NT2/D1 (cell line): Measurements from ENCODE around the gene CDON.

Experiments used
- DNase-seq: peaks from one replicate; pipeline ENCODE4 v3.0.0-alpha.2; 2011; ENCODE audit warnings: low read depth, low spot score
- H3K27me3 ChIP-seq: 2 replicates; pipeline ENCODE4 v1.6.0; 2011; ENCODE audit warnings: mild to moderate bottlenecking; ENCODE audit not compliant: insufficient read length, insufficient read depth
- H3K36me3 ChIP-seq: 2 replicates; pipeline ENCODE4 v1.6.1; 2011; ENCODE audit warnings: mild to moderate bottlenecking, low read length, mixed read lengths; ENCODE audit not compliant: insufficient read depth, insufficient read length
- H3K4me1 ChIP-seq: 2 replicates; pipeline ENCODE4 v1.5.1; 2011; ENCODE audit not compliant: insufficient read depth, insufficient read length
- H3K4me3 ChIP-seq: 2 replicates; pipeline ENCODE4 v1.5.1; 2011; ENCODE audit warnings: low read depth; ENCODE audit not compliant: insufficient read length
- H3K9ac ChIP-seq: 2 replicates; pipeline ENCODE4 v1.6.0; 2011; ENCODE audit warnings: low read depth; ENCODE audit not compliant: insufficient read length
- H3K9me3 ChIP-seq: 2 replicates; pipeline ENCODE4 v1.5.1; 2011; ENCODE audit warnings: mild to moderate bottlenecking, low read length; ENCODE audit not compliant: insufficient read depth
- SUZ12 ChIP-seq: IDR thresholded peaks from 2 replicates; pipeline ENCODE4 v1.6.1; 2011; ENCODE audit not compliant: insufficient read length, insufficient read depth; ENCODE audit errors: extremely low read depth
- YY1 ChIP-seq: IDR thresholded peaks from 2 replicates; pipeline ENCODE4 v1.6.1; 2011; ENCODE audit not compliant: insufficient read length, insufficient read depth
- ZNF274 ChIP-seq: IDR thresholded peaks from 2 replicates; pipeline ENCODE4 v1.6.1; 2011; ENCODE audit warnings: mild to moderate bottlenecking, low read depth, low read length

The CDON gene

GRCh38 chr11:125949271-125950177, 113.1 kb downstream of the CDON start:
- H3K27me3 ChIP-seq: no peaks in the 10 kb centered on the region
- TF ChIP-seq ZNF274 (no peak), SUZ12 (no peak), YY1 (no peak)
- DNase-seq: no peak
- no peaks in the 10 kb centered on the region for H3K9me3 ChIP-seq
- no peak overlapping the region for H3K4me3 ChIP-seq
- peaks cover 3% of the 10 kb centered on the region for H3K4me1 ChIP-seq
- H3K36me3 ChIP-seq: no peaks in the 10 kb centered on the region
- H3K9ac ChIP-seq: no peak overlapping the region

- Histone ChIP-seq H3K4me3 (no peak overlapping the region), H3K27me3 (no peaks in the 10 kb centered on the region), H3K9me3 (no peaks in the 10 kb centered on the region), H3K9ac (no peak overlapping the region), H3K36me3 (no peaks in the 10 kb centered on the region), H3K4me1 (peaks cover 3% of the 10 kb centered on the region)
- no peak for DNase-seq
- TF ChIP-seq SUZ12: no peak
- TF ChIP-seq YY1: no peak
- TF ChIP-seq ZNF274: no peak
These were observed 114.2 kb downstream of the CDON start for GRCh38 chr11:125948278-125949051.

GRCh38 chr11:125947419-125948277, 115.0 kb downstream of the CDON start:
- peaks cover 6% of the 10 kb centered on the region for H3K4me1 ChIP-seq
- H3K9me3 ChIP-seq: no peaks in the 10 kb centered on the region

GRCh38 chr11:125946712-125947418, 115.8 kb downstream of the CDON start:
- peaks cover 6% of the 10 kb centered on the region for H3K4me1 ChIP-seq
- H3K27me3 ChIP-seq: no peaks in the 10 kb centered on the region
- TF ChIP-seq YY1 (no peak), SUZ12 (no peak), ZNF274 (no peak)
- H3K4me3 ChIP-seq: no peak overlapping the region
- no peaks in the 10 kb centered on the region for H3K9me3 ChIP-seq
- H3K9ac ChIP-seq: no peak overlapping the region
- no peaks in the 10 kb centered on the region for H3K36me3 ChIP-seq
- DNase-seq: no peak

More at GRCh38 chr11:125947419-125948277, 115.0 kb downstream of the CDON start:
- Histone ChIP-seq H3K4me3 (no peak overlapping the region), H3K9ac (no peak overlapping the region), H3K27me3 (no peaks in the 10 kb centered on the region), H3K36me3 (no peaks in the 10 kb centered on the region)
- TF ChIP-seq ZNF274: no peak
- TF ChIP-seq YY1: no peak
- no peak for TF ChIP-seq SUZ12
- DNase-seq: no peak

GRCh38 chr11:125945797-125946520, 116.7 kb downstream of the CDON start, which contains the start of gene VSIG10L2:
TSS of gene VSIG10L2 (plus strand) at chr11:125946044. CDS start at chr11:125946056, 12 bp downstream.
- TF ChIP-seq YY1 (no peak), ZNF274 (no peak)
- Histone ChIP-seq H3K36me3 (no peaks in the 10 kb centered on the region), H3K4me3 (no peak within 1 kb of the TSS), H3K4me1 (peaks cover 6% of the 10 kb centered on the region), H3K27me3 (no peaks in the 10 kb centered on the region), H3K9ac (no peak within 1 kb of the TSS), H3K9me3 (no peaks in the 10 kb centered on the region)
- no peak for DNase-seq
